B cell (primary cell): ENCODE results near the gene LMAN1.

Experiments
- EZH2 ChIP-seq: IDR thresholded peaks from 2 replicates; pipeline ENCODE4 v1.6.1; 2012; ENCODE audit warnings: borderline replicate concordance, low read depth, mild to moderate bottlenecking, moderate library complexity, low read length; ENCODE audit not compliant: insufficient read depth, poor library complexity, severe bottlenecking
- TF ChIP-seq, protein P1 (sequence below): fragments of 200-600 bp; IDR thresholded peaks from one replicate; pipeline ENCODE4 v1.8.0; 2022; ENCODE audit warnings: antibody characterized with exemption, mild to moderate bottlenecking

- TF ChIP-seq, protein P1, sequence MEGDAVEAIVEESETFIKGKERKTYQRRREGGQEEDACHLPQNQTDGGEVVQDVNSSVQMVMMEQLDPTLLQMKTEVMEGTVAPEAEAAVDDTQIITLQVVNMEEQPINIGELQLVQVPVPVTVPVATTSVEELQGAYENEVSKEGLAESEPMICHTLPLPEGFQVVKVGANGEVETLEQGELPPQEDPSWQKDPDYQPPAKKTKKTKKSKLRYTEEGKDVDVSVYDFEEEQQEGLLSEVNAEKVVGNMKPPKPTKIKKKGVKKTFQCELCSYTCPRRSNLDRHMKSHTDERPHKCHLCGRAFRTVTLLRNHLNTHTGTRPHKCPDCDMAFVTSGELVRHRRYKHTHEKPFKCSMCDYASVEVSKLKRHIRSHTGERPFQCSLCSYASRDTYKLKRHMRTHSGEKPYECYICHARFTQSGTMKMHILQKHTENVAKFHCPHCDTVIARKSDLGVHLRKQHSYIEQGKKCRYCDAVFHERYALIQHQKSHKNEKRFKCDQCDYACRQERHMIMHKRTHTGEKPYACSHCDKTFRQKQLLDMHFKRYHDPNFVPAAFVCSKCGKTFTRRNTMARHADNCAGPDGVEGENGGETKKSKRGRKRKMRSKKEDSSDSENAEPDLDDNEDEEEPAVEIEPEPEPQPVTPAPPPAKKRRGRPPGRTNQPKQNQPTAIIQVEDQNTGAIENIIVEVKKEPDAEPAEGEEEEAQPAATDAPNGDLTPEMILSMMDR, result no peak
- TF ChIP-seq EZH2, result no peak
These were observed 28.0 kb upstream of the LMAN1 start for GRCh38 chr18:59386909-59387686.
